ENCODE measurements around the gene PDE1C. TPM values are rescaled to one million over a fixed set of nuclear protein-coding genes. Genes with fewer than 3 reads are reported as not detected.

Gene PDE1C
- total RNA-seq, 1 experiment from 2014 or later: 14.1 TPM

DNA sequence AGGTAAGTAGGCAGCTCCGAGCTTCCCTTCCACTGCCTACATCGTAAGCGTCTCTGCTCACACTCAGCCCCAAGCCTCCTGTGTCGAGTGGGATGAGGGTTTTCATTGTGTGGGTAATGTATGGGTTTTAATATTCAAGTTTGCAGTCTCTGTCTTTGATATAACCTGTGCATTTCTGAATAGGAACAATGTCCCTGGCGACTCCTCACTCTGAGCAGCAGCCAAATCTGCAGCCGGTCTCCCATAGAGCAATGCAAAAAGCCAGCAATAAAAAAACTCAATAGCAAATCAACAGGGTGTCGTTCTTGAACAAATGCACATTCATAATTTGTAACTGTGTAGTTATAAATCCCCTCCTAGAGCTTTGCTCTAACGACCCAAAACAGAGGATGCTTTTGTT lies 349.8 kb downstream of the PDE1C start:
- H4K20me1 ChIP-seq (ENCODE audit: low read length): no peaks in the 10 kb centered on the region
- H3F3A ChIP-seq (ENCODE audit: low read length, unreplicated experiment): no peaks in the 10 kb centered on the region
- H3K27me3 ChIP-seq (ENCODE audit: low read length): peaks cover 74% of the 10 kb centered on the region
- no peaks in the 10 kb centered on the region for H3K79me2 ChIP-seq (ENCODE audit: low read length)
- H3K4me1 ChIP-seq (ENCODE audit: insufficient read depth, low read length): no peaks in the 10 kb centered on the region
- no TSS peak for BruUV-seq (replicated peaks)
- ATAC-seq: no peak
- no peak overlapping the region for H3K27ac ChIP-seq (ENCODE audit: low read length)
- H3K9ac ChIP-seq (ENCODE audit: low read length): no peak overlapping the region
- H3K36me3 ChIP-seq (ENCODE audit: low read depth, low read length): no peaks in the 10 kb centered on the region
- TF ChIP-seq, protein P1, sequence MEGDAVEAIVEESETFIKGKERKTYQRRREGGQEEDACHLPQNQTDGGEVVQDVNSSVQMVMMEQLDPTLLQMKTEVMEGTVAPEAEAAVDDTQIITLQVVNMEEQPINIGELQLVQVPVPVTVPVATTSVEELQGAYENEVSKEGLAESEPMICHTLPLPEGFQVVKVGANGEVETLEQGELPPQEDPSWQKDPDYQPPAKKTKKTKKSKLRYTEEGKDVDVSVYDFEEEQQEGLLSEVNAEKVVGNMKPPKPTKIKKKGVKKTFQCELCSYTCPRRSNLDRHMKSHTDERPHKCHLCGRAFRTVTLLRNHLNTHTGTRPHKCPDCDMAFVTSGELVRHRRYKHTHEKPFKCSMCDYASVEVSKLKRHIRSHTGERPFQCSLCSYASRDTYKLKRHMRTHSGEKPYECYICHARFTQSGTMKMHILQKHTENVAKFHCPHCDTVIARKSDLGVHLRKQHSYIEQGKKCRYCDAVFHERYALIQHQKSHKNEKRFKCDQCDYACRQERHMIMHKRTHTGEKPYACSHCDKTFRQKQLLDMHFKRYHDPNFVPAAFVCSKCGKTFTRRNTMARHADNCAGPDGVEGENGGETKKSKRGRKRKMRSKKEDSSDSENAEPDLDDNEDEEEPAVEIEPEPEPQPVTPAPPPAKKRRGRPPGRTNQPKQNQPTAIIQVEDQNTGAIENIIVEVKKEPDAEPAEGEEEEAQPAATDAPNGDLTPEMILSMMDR (conservative IDR thresholded peaks at IDR 0.05; ENCODE audit: low read depth, low read length): no peak
- no peak overlapping the region for H2AFZ ChIP-seq (ENCODE audit: low read length)
- H3K9me2 ChIP-seq (replicated peaks; ENCODE audit: low read length): no peaks in the 10 kb centered on the region
- intact Hi-C loops (cut with micrococcal nuclease): no loop called here
- H3K4me3 ChIP-seq (ENCODE audit: low read length): no peak overlapping the region
- ChIA-PET POLR2A (ENCODE audit: unreplicated experiment) (no interaction called here), CTCF (no interaction called here)
- DNase-seq: no peak
- H3K9me3 ChIP-seq (ENCODE audit: low read length): no peaks in the 10 kb centered on the region
- H3K4me2 ChIP-seq (ENCODE audit: low read length): no peak overlapping the region

DNA sequence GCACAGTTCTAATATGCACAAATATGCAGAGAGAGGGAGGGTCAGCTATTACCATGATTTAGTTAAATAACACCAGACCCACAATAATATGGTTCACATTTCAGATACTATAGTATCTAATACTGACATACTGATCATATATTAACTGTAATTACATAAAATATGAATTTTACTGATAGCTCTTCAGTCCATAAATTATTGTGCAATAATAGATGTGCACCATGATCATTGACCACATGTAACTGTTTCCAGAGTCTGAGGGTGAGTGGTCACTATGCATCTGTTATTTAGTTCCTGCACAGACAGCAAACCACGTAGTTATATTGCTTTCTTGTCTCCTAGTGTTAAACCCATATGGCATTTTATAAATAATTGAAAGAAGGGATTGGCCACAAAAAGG lies 353.9 kb downstream of the PDE1C start:
- Histone ChIP-seq H2AFZ (ENCODE audit: low read length) (no peak overlapping the region), H3K4me3 (ENCODE audit: low read length) (no peak overlapping the region), H3K27me3 (ENCODE audit: low read length) (peaks cover 40% of the 10 kb centered on the region), H3K27ac (ENCODE audit: low read length) (no peak overlapping the region), H3K4me2 (ENCODE audit: low read length) (no peak overlapping the region), H3F3A (ENCODE audit: low read length, unreplicated experiment) (no peaks in the 10 kb centered on the region), H3K79me2 (ENCODE audit: low read length) (no peaks in the 10 kb centered on the region), H3K9me3 (ENCODE audit: low read length) (no peaks in the 10 kb centered on the region), H3K36me3 (ENCODE audit: low read depth, low read length) (no peaks in the 10 kb centered on the region), H3K9me2 (replicated peaks; ENCODE audit: low read length) (no peaks in the 10 kb centered on the region), H4K20me1 (ENCODE audit: low read length) (no peaks in the 10 kb centered on the region), H3K9ac (ENCODE audit: low read length) (no peak overlapping the region), H3K4me1 (ENCODE audit: insufficient read depth, low read length) (no peaks in the 10 kb centered on the region)
- intact Hi-C loops (cut with micrococcal nuclease): no loop called here
- ChIA-PET CTCF (no interaction called here), POLR2A (ENCODE audit: unreplicated experiment) (no interaction called here)
- TF ChIP-seq EZH2phosphoT487 (IDR thresholded peaks at IDR 0.05; ENCODE audit: borderline replicate concordance, low read length): no peak
- TF ChIP-seq, protein P1 (conservative IDR thresholded peaks at IDR 0.05; ENCODE audit: low read depth, low read length): no peak
- no peak for TF ChIP-seq EZH2 (IDR thresholded peaks at IDR 0.05; ENCODE audit: low read length, unreplicated experiment)
- no TSS peak for BruUV-seq (replicated peaks)
- DNase-seq (no peak), ATAC-seq (no peak)

DNA sequence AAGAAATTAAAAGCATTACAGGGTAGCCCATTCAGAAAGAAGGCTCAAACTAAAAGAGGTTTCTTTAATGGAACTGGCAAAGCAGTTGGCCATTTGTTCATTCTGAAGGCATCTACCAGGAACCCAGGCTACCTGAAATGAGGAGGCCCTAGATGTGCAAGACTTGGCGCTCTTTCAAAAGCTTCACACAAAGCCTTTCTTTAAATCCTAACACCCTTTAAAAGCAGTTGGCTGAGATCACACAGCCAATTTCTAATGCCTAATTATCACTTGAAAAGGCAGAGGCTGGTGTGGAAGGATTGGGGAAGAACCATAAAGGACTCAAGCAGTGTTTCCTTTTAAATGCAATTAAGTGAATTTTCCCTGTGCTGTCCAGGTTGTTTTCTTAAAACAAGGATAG lies 360.0 kb downstream of the PDE1C start:
- no TSS peak for BruUV-seq (replicated peaks)
- intact Hi-C loops (cut with micrococcal nuclease): no loop called here
- Histone ChIP-seq H3K4me1 (ENCODE audit: insufficient read depth, low read length) (no peaks in the 10 kb centered on the region), H2AFZ (ENCODE audit: low read length) (no peak overlapping the region), H3K79me2 (ENCODE audit: low read length) (no peaks in the 10 kb centered on the region), H3K27me3 (ENCODE audit: low read length) (peaks cover 62% of the 10 kb centered on the region), H3K9ac (ENCODE audit: low read length) (no peak overlapping the region), H3K9me3 (ENCODE audit: low read length) (no peaks in the 10 kb centered on the region), H3K4me2 (ENCODE audit: low read length) (no peak overlapping the region), H3K9me2 (replicated peaks; ENCODE audit: low read length) (no peaks in the 10 kb centered on the region), H3K27ac (ENCODE audit: low read length) (no peak overlapping the region), H3K36me3 (ENCODE audit: low read depth, low read length) (no peaks in the 10 kb centered on the region), H3F3A (ENCODE audit: low read length, unreplicated experiment) (no peaks in the 10 kb centered on the region), H3K4me3 (ENCODE audit: low read length) (no peak overlapping the region), H4K20me1 (ENCODE audit: low read length) (no peaks in the 10 kb centered on the region)
- ChIA-PET POLR2A (ENCODE audit: unreplicated experiment) (no interaction called here), CTCF (no interaction called here)
- TF ChIP-seq EZH2phosphoT487 (IDR thresholded peaks at IDR 0.05; ENCODE audit: borderline replicate concordance, low read length): no peak
- TF ChIP-seq, protein P1 (conservative IDR thresholded peaks at IDR 0.05; ENCODE audit: low read depth, low read length): no peak
- TF ChIP-seq EZH2 (IDR thresholded peaks at IDR 0.05; ENCODE audit: low read length, unreplicated experiment): no peak
- ATAC-seq (no peak), DNase-seq (no peak)
